ENCODE results near the gene ZBTB6.
A peak's percentile ranks its signal among the peaks of the same experiment; 100 is the strongest.
"Not testable (repeated sequence)": the region's sequence is repeated elsewhere in the genome, so short reads cannot be mapped to it uniquely, and the experiment has no call there.

Gene ZBTB6

GRCh38 chr9:122929796-122930354 is 16.8 kb upstream of the ZBTB6 start:
- DNase-seq (ENCODE audit: low read depth in 4 of 4, low spot score in 1 of 4) = no peak

GRCh38 chr9:122923947-122924346 is 10.8 kb upstream of the ZBTB6 start:
- no peak for DNase-seq (ENCODE audit: low read depth in 4 of 4, low spot score in 1 of 4)

- no peak for DNase-seq (ENCODE audit: low read depth in 4 of 4, low spot score in 1 of 4)
These were observed 9.6 kb upstream of the ZBTB6 start for GRCh38 chr9:122922713-122923112.

GRCh38 chr9:122918310-122918709 is 5.2 kb upstream of the ZBTB6 start:
- no peak for DNase-seq (ENCODE audit: low read depth in 4 of 4, low spot score in 1 of 4)

GRCh38 chr9:122912671-122912963 is 506 bp downstream of the ZBTB6 start:
- no peak for DNase-seq (ENCODE audit: low read depth in 4 of 4, low spot score in 1 of 4)

- not testable (repeated sequence) for DNase-seq (ENCODE audit: low read depth in 4 of 4, low spot score in 1 of 4)
These were observed 7.0 kb downstream of the ZBTB6 start for GRCh38 chr9:122906122-122906521.

- DNase-seq (ENCODE audit: low read depth in 4 of 4, low spot score in 1 of 4) = peak; percentile 87 to 94 (median 94)
These were observed 8.1 kb downstream of the ZBTB6 start, which contains the start of gene RC3H2 for GRCh38 chr9:122904823-122905710. RC3H2 (minus strand) TSS chr9:122905359; CDS start chr9:122897509, 7,850 bp downstream.

GRCh38 chr9:122904466-122904822 is 8.7 kb downstream of the ZBTB6 start:
- no peak for DNase-seq (ENCODE audit: low read depth in 4 of 4, low spot score in 1 of 4)

- no peak for DNase-seq (ENCODE audit: low read depth in 4 of 4, low spot score in 1 of 4)
These were observed 12.3 kb downstream of the ZBTB6 start for GRCh38 chr9:122900791-122901190.

GRCh38 chr9:122897969-122898368 is 15.2 kb downstream of the ZBTB6 start:
- no peak for DNase-seq (ENCODE audit: low read depth in 4 of 4, low spot score in 1 of 4)

- DNase-seq (ENCODE audit: low read depth in 4 of 4, low spot score in 1 of 4) = no peak
These were observed 24.6 kb downstream of the ZBTB6 start for GRCh38 chr9:122888480-122888879.

GRCh38 chr9:122883125-122883524 is 30.0 kb downstream of the ZBTB6 start:
- no peak for DNase-seq (ENCODE audit: low read depth in 4 of 4, low spot score in 1 of 4)

GRCh38 chr9:122879443-122879842 is 33.7 kb downstream of the ZBTB6 start:
- no peak for DNase-seq (ENCODE audit: low read depth in 4 of 4, low spot score in 1 of 4)

GRCh38 chr9:122875523-122875922 is 37.6 kb downstream of the ZBTB6 start:
- DNase-seq (ENCODE audit: low read depth in 4 of 4, low spot score in 1 of 4) = no peak

GRCh38 chr9:122867276-122867675 is 45.8 kb downstream of the ZBTB6 start:
- DNase-seq (ENCODE audit: low read depth in 4 of 4, low spot score in 1 of 4) = not testable (repeated sequence)

- no peak for DNase-seq (ENCODE audit: low read depth in 4 of 4, low spot score in 1 of 4)
These were observed 47.0 kb downstream of the ZBTB6 start for GRCh38 chr9:122866079-122866478.

- DNase-seq (ENCODE audit: low read depth in 4 of 4, low spot score in 1 of 4) = no peak
These were observed 47.8 kb downstream of the ZBTB6 start for GRCh38 chr9:122865300-122865699.

- no peak for DNase-seq (ENCODE audit: low read depth in 4 of 4, low spot score in 1 of 4)
These were observed 49.7 kb downstream of the ZBTB6 start for GRCh38 chr9:122863407-122863806.

GRCh38 chr9:122860319-122861142 is 52.6 kb downstream of the ZBTB6 start:
- DNase-seq (ENCODE audit: low read depth in 4 of 4, low spot score in 1 of 4) = no peak
